Measurements from ENCODE around the gene GK. TPM values are rescaled to one million over a fixed set of nuclear protein-coding genes. Genes with fewer than 3 reads are reported as not detected.

GK gene
- total RNA-seq, 1 donor from 2014 or later: 8.7 TPM

Other genes starting within 250 kb of the GK start
- gene TASL, start 75.7 kb upstream of the GK start, total RNA-seq: 0.22 TPM
- 16.1 TPM for gene TAB3, start 235.8 kb downstream of the GK start, total RNA-seq